NCI-H774 (cell line): Measurements from ENCODE around the gene KIF7.
"Not testable (repeated sequence)": the region's sequence is repeated elsewhere in the genome, so short reads cannot be mapped to it uniquely, and the experiment has no call there.

Experiments used
- DNase-seq: peaks from one replicate; lab custom pipeline; 2025; lab: John Stamatoyannopoulos, UW

KIF7 gene

GRCh38 chr15:89621547-89621946, 33.7 kb downstream of the KIF7 start:
- no peak for DNase-seq

GRCh38 chr15:89616228-89616627, 39.0 kb downstream of the KIF7 start:
- no peak for DNase-seq

GRCh38 chr15:89615135-89615534, 40.1 kb downstream of the KIF7 start:
- no peak for DNase-seq

DNA sequence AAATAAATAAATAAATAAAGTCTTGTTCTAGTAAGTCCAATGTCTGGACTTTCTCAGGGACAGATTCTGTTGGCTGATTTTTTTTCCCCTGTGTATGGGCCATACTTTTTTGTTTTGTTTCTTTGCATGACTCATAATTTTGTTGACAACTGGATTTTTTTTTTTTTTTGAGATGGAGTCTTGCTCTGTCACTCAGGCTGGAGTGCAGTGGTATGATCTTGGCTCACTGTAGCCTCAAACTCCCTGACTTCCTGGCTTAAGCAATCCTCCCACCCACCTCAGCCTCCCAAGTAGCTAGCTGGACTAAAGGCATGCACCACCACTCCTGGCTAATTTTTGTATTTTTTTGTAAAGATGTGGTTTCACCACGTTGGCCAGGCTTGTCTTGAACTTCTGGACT, 41.1 kb downstream of the KIF7 start:
- DNase-seq: no peak

DNA sequence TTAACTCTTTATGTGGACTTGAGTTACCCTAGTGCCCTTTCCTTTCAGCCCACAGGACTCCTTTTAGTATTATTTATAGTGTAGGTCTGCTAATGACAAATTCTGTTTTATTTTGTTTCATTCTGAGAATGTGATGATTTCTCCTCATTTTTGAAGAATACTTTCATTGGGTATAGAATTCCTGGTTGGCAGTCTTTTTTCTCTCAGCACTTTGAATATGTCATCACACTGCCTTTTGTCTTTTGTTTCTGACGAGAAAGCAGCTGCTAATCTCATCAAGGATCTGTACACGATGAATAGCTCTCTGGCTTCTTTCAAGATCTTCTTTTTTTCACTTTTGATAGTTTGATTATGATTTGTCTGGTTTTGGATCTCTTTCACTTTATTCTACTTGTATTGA, 42.2 kb downstream of the KIF7 start:
- no peak for DNase-seq

GRCh38 chr15:89611317-89611716, 44.0 kb downstream of the KIF7 start:
- DNase-seq: no peak

DNA sequence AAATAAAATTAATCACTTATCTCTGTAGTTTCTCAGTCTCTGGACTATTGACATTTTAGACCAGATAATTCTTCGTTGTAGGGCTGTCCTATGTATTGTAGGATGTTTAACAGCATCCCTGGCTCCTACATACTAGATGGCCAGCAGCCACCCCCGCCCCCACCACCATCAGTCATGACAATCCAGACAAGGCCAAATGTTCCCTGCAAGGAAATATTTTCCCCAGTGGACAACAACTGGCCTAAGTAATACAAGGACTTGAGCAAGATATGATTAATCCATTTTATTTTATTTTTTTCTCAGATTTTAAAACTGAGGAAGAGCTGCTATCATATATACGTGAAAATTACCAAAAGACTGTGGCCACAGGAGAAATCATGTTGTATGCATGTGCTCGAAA, 56.2 kb downstream of the KIF7 start:
- no peak for DNase-seq

- DNase-seq: no peak
Observed at GRCh38 chr15:89593018-89593417, 62.2 kb downstream of the KIF7 start.

DNA sequence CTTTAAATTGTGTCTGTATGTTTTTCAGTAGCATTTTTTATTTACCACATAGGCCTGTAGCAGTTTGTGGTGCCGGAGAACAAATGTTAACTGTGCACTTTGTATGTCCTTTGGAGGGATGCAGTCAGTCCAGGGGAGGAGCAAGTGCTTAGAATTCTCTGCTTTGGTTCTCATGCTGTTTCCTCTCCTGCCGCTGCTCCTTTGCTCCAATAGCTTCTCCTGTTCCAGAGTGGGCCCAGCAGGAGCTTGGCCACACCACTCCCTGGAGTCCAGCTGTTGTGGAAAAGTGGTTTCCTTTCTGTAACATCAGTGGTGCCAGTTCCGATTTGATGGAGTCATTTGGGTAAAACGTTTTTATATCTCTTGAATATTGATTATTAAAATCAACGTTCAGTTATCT, 63.4 kb downstream of the KIF7 start:
- no peak for DNase-seq

DNA sequence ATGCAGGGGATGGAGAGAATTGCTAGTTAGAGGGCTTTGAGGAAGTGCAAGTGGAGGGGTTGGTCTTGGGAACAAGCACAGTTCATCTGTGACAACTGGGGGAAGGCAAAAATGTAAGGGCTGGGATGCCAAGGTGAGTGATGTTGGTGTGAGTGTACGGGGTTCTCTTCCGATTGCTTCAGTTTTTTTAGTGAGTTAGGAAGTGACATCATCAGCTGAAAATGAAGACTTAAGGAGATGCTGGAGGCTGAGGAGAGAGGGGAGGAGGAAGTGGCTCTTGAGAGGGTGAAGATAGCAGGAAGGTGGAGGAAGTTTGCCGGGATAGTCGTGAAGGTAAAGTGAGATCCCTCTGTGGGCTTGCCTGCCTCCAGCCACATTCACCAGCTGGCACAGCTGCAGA, 67.3 kb downstream of the KIF7 start:
- DNase-seq: no peak

- no peak for DNase-seq
Observed at GRCh38 chr15:89586651-89587050, 68.6 kb downstream of the KIF7 start.

- DNase-seq: not testable (repeated sequence)
Observed at GRCh38 chr15:89580747-89581146, 74.5 kb downstream of the KIF7 start.

GRCh38 chr15:89578146-89578545, 77.1 kb downstream of the KIF7 start:
- DNase-seq: no peak
